Heart left ventricle (tissue), 13 donors: ENCODE measurements around the gene ANGPTL8.

Experiments
- CTCF ChIP-seq, 12 donors: fragments of 200-600 bp; sonication (generic) in 4 of 12; IDR thresholded peaks; one replicate each; pipeline versions ENCODE4 v1.5.0 to v1.8.0; 2018 to 2022; ENCODE audit warnings: antibody characterized with exemption in 12 of 12, mild to moderate bottlenecking in 5 of 12
- POLR2A ChIP-seq, 2 donors: fragments of 450-650 bp; IDR thresholded peaks; one replicate each; pipeline ENCODE4 v1.6.1; 2017; ENCODE audit warnings: antibody characterized with exemption in 2 of 2, mild to moderate bottlenecking in 2 of 2, moderate library complexity in 2 of 2
- donor health status: ischemic (EF 13 %, LVEDD 7.1; RV severe dilation, severe dysfunction).
- donor health status: DM: no; HTN: yes; CAD: no.
- donor health status: DM: no; HTN: no; CAD: no.
- donor health status: ischemic (EF 25% LVEDD 6.9; RV normal size, moderate dysfunction).
- donor health status: ischemic (EF 25% LVEDD 5.7; RV mildly dilated, moderate dysfunction).
- donor health status: ischemic (EF 35%, LVEDD 5.7; RV mildly dilated, moderate dysfunction).
- donor health status: nonischemic (EF 11% LVEDD 7.7; RV severe dilation, severe dysfunction).
- donor health status: DM: yes; HTN: yes; CAD: no.
- donor health status: PGD.
- donor health status: ischemic (EF 29% LVEDD 5.4; RV normal size, mild dysfunction).
- donor health status: nonischemic (EF 23%, LVEDD 6.1; RV moderate dilation, normal function).

GRCh38 chr19:11264452-11265176, 25.2 kb downstream of the ANGPTL8 start:
- peak in 1 of 2 donors; percentile 38 for TF ChIP-seq POLR2A (IDR thresholded peaks at IDR 0.05)
- TF ChIP-seq CTCF (IDR thresholded peaks at IDR 0.05) = no peak
